MCF 10A (cell line): ENCODE data around the gene CPED1. TPM values are rescaled to one million over a fixed set of nuclear protein-coding genes. Genes with fewer than 3 reads are reported as not detected.

Experiments
- BruUV-seq: library from RNA; stranded (reverse); fragments of 400-500 nt; replicated peaks from 2 replicates; lab custom pipeline; 2021; lab: Mats Ljungman, UMichigan
- CTCF ChIA-PET: fragments of 300-600 bp; sonication (Branson Sonifier 250); formaldehyde crosslinking; extraction: SDS; loops from one replicate; lab custom pipeline; 2021; ENCODE audit warnings: antibody characterized with exemption, inconsistent platforms; lab: Yijun Ruan, JAX
- POLR2A ChIA-PET: fragments of 300-600, 350-650 bp; sonication (Branson Sonifier 250); formaldehyde crosslinking; extraction: SDS; loops from one replicate; lab custom pipeline; 2020; ENCODE audit warnings: antibody characterized with exemption, inconsistent platforms; lab: Yijun Ruan, JAX
- DNase-seq: peaks from one replicate; pipeline ENCODE4 v3.0.0-alpha.2; 2018; ENCODE audit not compliant: unreplicated experiment
- H3K27ac Mint-ChIP-seq: one replicate; pipeline ENCODE4 v1.8.0; 2022; ENCODE audit warnings: mild to moderate bottlenecking, low read depth, mixed read lengths; ENCODE audit not compliant: unreplicated experiment
- H3K27me3 Mint-ChIP-seq: one replicate; pipeline ENCODE4 v1.8.0; 2022; ENCODE audit warnings: mixed read lengths; ENCODE audit not compliant: insufficient read depth, unreplicated experiment
- H3K36me3 Mint-ChIP-seq: one replicate; pipeline ENCODE4 v1.8.0; 2022; ENCODE audit warnings: mild to moderate bottlenecking, moderate library complexity, mixed read lengths; ENCODE audit not compliant: insufficient read depth, unreplicated experiment
- H3K4me1 Mint-ChIP-seq: one replicate; pipeline ENCODE4 v1.8.0; 2022; ENCODE audit warnings: mixed read lengths; ENCODE audit not compliant: insufficient read depth, unreplicated experiment
- H3K4me3 Mint-ChIP-seq: one replicate; pipeline ENCODE4 v1.8.0; 2022; ENCODE audit warnings: mild to moderate bottlenecking, moderate library complexity, mixed read lengths; ENCODE audit not compliant: unreplicated experiment
- H3K9me3 Mint-ChIP-seq: one replicate; pipeline ENCODE4 v1.8.0; 2022; ENCODE audit warnings: mixed read lengths; ENCODE audit not compliant: unreplicated experiment
- CTCF ChIP-seq: fragments of 200-600 bp; IDR thresholded peaks from one replicate; pipeline ENCODE4 v1.8.0; 2022; ENCODE audit warnings: antibody characterized with exemption, mild to moderate bottlenecking; ENCODE audit not compliant: unreplicated experiment
- intact Hi-C: fragments of 100-400 bp; cut with micrococcal nuclease; formaldehyde crosslinking; loops from 2 replicates; pipeline ENCODE4 v1.14.1; 2022
- total RNA-seq: library from RNA; stranded (reverse); gene quantifications from 2 replicates; pipeline ENCODE4 v1.2.3, GENCODE V29; 2022

CPED1 gene
- total RNA-seq, 1 experiment from 2014 or later: not detected

- intact Hi-C loops: no loop called here
Measured at GRCh38 chr7:121099572-121099971, 111.1 kb downstream of the CPED1 start.

GRCh38 chr7:121101083-121101482 is 112.6 kb downstream of the CPED1 start:
- CTCF ChIA-PET: interaction anchor here (2.4 kb wide), 1 partner anchor 309 kb away, joined by 7 read pairs; no protein-coding TSS in a partner anchor
- TF ChIP-seq CTCF: no peak
- Mint-ChIP-seq H3K36me3 (no peaks in the 10 kb centered on the region), H3K27ac (no peak overlapping the region), H3K27me3 (peaks cover 53% of the 10 kb centered on the region), H3K9me3 (no peaks in the 10 kb centered on the region), H3K4me3 (no peak overlapping the region), H3K4me1 (no peaks in the 10 kb centered on the region)
- no TSS peak for BruUV-seq
- POLR2A ChIA-PET: no interaction called here
- intact Hi-C loops: no loop called here
- DNase-seq: no peak

More at GRCh38 chr7:121099572-121099971, 111.1 kb downstream of the CPED1 start:
- Mint-ChIP-seq H3K27ac (no peak overlapping the region), H3K27me3 (peaks cover 57% of the 10 kb centered on the region), H3K4me1 (no peaks in the 10 kb centered on the region), H3K9me3 (no peaks in the 10 kb centered on the region), H3K4me3 (no peak overlapping the region), H3K36me3 (no peaks in the 10 kb centered on the region)
- ChIA-PET CTCF (interaction anchor here (0.6 to 2.4 kb wide), 5 partner anchors 9 to 307 kb away, joined by 3 to 7 read pairs (median 4); partner anchors contain the start of gene CPED1), POLR2A (no interaction called here)
- BruUV-seq: no TSS peak
- no peak for TF ChIP-seq CTCF
- DNase-seq: no peak

GRCh38 chr7:121101621-121102020 is 113.1 kb downstream of the CPED1 start:
- BruUV-seq: no TSS peak
- intact Hi-C loops: no loop called here
- Mint-ChIP-seq H3K4me3 (no peak overlapping the region), H3K27me3 (peaks cover 54% of the 10 kb centered on the region), H3K27ac (no peak overlapping the region), H3K9me3 (no peaks in the 10 kb centered on the region), H3K4me1 (no peaks in the 10 kb centered on the region), H3K36me3 (no peaks in the 10 kb centered on the region)
- ChIA-PET CTCF (interaction anchor here (0.6 kb wide), 1 partner anchor 65 kb away, joined by 3 read pairs; no protein-coding TSS in a partner anchor), POLR2A (no interaction called here)
- DNase-seq: no peak
- no peak for TF ChIP-seq CTCF

GRCh38 chr7:121102619-121103018 is 114.1 kb downstream of the CPED1 start:
- no TSS peak for BruUV-seq
- no peak overlapping the region for H3K27ac Mint-ChIP-seq
- no peaks in the 10 kb centered on the region for H3K4me1 Mint-ChIP-seq
- ChIA-PET POLR2A (interaction anchor here (1.0 to 1.1 kb wide), 2 partner anchors 10 to 11 kb away, joined by 3 read pairs; no protein-coding TSS in a partner anchor), CTCF (interaction anchor here (0.6 to 2.2 kb wide), 3 partner anchors 20 to 296 kb away, joined by 3 to 7 read pairs (median 5); no protein-coding TSS in a partner anchor)
- H3K4me3 Mint-ChIP-seq: no peak overlapping the region
- H3K36me3 Mint-ChIP-seq: no peaks in the 10 kb centered on the region
- intact Hi-C loops: no loop called here
- H3K27me3 Mint-ChIP-seq: peaks cover 60% of the 10 kb centered on the region
- no peak for TF ChIP-seq CTCF
- H3K9me3 Mint-ChIP-seq: no peaks in the 10 kb centered on the region
- no peak for DNase-seq
